Suppressor macrophage treated with lipopolysaccharide for 1 hour (primary cell): ENCODE data around the gene USP9Y.

ENCODE experiments used
- DNase-seq, 3 donors: peaks; one replicate each; pipeline ENCODE4 v3.0.0-alpha.2; 2020 to 2022

The USP9Y gene

GRCh38 chrY:12765976-12766375 is 64.9 kb downstream of the USP9Y start:
- no peak for DNase-seq

DNA sequence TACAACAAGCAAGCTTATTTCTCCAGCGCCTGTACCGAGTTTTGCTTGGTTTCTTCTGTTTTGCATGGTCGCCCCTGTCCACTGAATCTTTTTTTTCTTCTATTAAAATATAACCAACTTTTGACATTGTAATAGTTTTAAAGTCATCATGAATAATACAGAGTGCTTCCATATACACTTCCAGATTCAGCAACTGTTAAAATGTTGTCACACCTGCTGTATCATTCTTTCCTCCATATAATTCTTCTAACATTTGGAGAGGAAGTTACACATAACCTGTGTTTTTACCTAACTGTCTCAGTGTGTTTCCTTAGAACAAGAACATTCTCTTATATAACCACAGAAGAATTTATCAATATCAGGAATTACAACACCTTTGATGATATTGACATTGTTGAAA is 83.5 kb downstream of the USP9Y start:
- DNase-seq, result no peak

DNA sequence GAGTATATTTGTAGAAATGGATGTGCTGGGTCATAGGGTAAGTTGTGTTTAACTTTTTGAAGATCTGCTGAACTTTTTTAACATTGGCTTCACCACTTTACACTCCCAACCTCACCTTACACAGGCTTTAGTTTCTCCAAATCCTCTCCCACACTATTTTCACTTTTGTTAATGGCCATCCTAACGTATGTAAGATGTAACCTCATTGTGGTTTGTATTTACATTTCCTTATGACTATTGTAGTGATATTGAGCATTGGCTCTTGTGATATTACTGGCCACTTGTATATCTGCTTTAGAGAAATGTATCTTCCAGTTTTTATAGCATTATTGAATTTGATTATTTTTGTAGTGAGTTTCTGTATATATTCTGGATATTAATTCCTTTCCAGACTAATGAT is 93.0 kb downstream of the USP9Y start:
- DNase-seq, result no peak

DNA sequence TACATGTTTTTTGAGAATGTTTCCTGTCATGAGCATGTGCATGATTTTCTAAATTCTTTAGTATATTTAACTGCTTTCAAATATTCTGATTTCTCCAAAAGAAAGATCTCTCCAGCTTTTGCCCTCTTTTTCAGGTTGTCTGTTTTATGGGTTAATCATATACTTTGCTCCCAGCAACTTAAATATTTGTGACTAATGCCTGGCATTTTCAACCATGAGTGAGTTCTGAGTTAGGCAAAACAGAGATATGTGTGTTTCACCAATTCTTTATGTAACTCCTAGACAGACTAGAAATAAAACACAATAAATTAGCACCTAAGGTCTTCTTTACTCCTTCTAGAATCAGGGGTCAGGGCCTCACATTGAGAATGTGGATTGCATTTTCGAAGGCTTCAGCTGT is 107.0 kb downstream of the USP9Y start:
- no peak for DNase-seq

- DNase-seq, result peak in 2 of 3 donors; percentile 0 to 21
These were observed 108.0 kb downstream of the USP9Y start for GRCh38 chrY:12809034-12809433.

DNA sequence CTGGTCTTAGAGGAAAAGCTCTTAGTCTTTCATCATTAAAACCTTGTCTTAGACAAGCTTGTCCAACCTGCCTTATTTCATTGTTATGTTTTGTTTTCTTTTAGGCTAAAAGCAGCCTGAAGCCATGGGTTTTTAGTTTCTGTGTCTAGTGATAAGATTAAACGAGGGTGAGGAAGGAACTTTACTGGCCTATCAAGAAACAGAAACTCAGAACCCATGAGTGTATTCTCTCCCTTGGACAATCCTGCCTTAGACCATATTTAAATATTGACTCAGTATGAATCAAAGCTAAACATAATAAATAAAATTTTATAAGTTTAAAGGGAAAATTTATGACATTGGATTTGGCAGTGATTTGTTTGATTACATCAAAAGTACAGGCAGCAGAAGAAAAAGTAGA is 122.4 kb downstream of the USP9Y start:
- DNase-seq, result no peak

DNA sequence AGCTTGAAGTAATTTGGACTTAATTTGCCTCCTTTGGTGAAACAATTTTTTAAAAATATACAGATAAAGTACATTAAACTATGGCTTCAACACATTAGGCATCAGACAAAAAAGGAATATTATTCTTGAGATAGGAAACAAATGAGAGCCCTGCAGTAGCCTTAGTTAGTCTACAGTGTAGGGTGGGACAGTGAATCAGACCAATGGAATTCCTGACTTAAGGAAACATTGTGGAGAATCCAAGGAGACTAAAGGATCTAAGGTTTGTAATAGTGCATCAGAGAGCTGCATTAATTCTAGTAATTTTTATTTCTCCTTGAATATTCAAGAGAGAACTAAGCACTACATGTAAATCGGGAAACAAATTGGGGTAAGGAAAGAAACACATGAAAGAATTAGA is 125.8 kb downstream of the USP9Y start:
- DNase-seq, result no peak

- DNase-seq, result no peak
These were observed 132.3 kb downstream of the USP9Y start for GRCh38 chrY:12833284-12833683.

DNA sequence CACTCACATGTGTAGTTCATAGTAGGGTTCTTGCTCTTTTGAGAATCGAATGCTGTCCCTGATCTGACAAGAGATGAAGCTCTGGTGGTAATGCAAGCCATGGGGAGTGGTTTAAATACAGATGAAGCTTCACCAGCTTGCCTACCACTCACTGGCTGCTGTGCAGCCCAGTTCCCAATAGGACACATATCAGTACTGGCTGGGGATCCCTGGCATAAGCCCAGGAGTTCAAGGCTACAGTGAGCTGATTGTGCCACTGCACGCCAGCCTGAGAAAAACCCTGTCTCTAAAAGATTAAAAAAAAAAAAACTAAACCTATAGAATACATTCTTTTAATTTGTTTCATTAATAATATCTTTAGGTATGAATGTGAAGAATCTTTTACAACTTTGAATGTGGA is 136.5 kb downstream of the USP9Y start:
- DNase-seq, result no peak

- no peak for DNase-seq
These were observed 140.3 kb downstream of the USP9Y start for GRCh38 chrY:12841368-12841767.

DNA sequence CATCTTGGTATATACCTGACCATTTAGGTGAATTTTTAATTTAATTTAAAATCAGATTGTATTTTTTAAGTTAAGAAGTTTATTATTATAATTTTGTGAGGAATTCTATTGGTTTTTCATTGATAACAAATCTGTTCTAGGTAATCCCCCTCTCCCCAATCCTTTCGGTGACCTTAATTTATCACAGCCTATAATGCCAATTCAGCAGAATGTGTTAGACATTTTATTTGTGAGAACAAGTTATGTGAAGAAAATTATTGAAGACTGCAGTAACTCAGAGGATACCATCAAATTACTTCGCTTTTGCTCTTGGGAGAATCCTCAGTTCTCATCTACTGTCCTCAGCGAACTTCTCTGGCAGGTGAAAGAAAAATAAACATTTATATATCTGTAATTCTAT is 145.8 kb downstream of the USP9Y start:
- no peak for DNase-seq

- DNase-seq, result no peak
These were observed 154.8 kb downstream of the USP9Y start for GRCh38 chrY:12855791-12856275.

GRCh38 chrY:12867960-12868359 is 166.9 kb downstream of the USP9Y start:
- no peak for DNase-seq

- DNase-seq, result no peak
These were observed 195.9 kb downstream of the USP9Y start for GRCh38 chrY:12896973-12897372.

GRCh38 chrY:12898604-12899003 is 197.6 kb downstream of the USP9Y start:
- DNase-seq, result no peak

DNA sequence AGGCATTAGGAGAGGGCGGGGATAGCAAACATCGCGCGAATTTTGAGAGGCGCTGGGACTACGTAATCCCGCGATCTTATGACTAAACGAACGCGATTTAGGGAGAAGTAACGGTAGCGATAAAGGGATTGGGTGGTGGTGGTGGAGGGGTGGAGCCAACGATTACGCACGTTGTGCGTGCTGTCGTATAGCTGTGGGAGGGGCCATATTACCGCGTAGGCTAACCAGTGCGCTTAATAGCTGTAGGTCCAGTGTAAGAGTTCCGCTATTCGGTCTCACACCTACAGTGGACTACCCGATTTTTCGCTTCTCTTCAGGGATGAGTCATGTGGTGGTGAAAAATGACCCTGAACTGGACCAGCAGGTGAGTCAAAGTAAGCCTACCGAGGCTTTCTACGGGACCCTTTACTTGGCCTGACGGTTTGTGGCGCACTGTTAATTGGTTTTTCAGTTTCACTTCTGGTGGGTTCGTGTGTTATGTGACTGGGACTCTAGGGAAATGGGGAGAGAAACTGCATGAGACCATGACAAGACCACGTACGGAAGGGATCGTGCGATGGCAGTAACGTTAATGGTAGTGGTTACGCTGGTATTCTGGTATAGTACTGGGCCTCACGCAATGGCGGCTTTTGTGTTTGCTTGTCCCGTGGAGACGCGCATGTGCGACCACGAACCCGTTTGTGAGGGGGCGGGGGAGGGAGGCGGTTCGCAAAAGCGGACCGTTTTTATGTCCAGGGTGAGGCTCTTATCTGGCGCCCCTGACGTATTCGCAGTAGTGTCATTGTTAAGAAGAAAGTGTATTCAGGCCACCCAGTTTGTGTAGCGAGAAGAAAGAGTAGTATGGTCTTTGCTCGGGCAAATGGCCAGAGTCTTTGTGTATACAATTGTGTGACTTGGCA is 203.8 kb downstream of the USP9Y start, which contains the start of gene DDX3Y:
Gene DDX3Y (plus strand): TSS at position 251 of the 899 bp plus-strand sequence. CDS start 69 bp downstream, at position 320.
- peak; percentile 92 to 93 (median 92) for DNase-seq

DNA sequence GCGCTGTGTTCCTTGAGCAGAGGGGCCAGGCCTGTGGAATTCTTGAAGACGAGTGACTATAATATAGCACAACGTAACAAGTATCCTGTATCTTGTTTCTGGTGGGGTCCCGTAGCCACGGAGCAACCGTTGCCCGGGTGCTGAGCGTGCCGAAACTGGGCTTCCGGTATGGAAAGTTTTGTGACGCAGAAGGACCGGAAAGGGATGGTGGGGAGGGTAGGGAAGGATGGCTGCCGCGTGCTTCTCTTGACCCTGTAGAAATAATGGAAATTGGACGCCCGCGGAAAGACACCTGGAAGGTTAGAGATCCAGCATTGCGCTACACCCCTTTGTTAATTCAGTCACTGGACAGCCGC is 204.5 kb downstream of the USP9Y start:
- peak; percentile 79 to 80 (median 79) for DNase-seq

GRCh38 chrY:12905895-12906294 is 204.9 kb downstream of the USP9Y start:
- peak in 1 of 3 donors; percentile 1 for DNase-seq
